GM12892 (cell line): ENCODE measurements around the gene IFT122.

Source experiments
- DNase-seq: peaks from one replicate; pipeline ENCODE4 v3.0.0; 2011; ENCODE audit not compliant: insufficient read length
- FAIRE-seq: peaks from 2 replicates; lab custom pipeline; 2011; peaks lifted over from hg19 to GRCh38; lab: Jason Lieb, UNC
- POLR2A ChIP-seq: IDR thresholded peaks from 2 replicates; pipeline ENCODE4 v1.6.1; 2011; ENCODE audit warnings: low read depth, low read length, control low read depth
- POLR2AphosphoS5 ChIP-seq: IDR thresholded peaks from 2 replicates; pipeline ENCODE4 v1.6.1; 2011; ENCODE audit warnings: low read depth, low read length, control low read depth
- TAF1 ChIP-seq: IDR thresholded peaks from 2 replicates; pipeline ENCODE4 v1.6.1; 2011; ENCODE audit warnings: low read depth, mild to moderate bottlenecking, control low read depth, low read length, borderline replicate concordance

The IFT122 gene

DNA sequence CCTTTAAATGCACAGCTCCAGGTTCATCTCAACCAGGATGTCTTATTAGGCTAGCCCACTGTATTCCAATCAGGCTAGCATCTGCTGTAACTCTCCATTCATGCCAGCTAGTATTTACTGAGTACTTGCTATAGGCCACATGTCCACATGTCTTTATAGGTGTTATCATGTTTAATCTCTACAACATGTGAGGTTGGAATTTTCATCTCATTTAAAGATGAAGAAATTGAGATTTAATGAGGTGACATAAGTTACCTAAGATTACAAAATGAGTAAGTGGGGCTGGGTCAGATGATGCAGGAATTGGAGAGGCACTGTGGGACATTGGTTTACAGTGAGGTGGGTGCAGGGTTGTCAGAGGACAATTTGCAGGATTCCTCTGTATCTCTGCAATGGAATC, 2.9 kb downstream of the IFT122 start:
- TF ChIP-seq POLR2AphosphoS5 (no peak), POLR2A (no peak), TAF1 (no peak)
- FAIRE-seq = no peak
- DNase-seq = no peak

DNA sequence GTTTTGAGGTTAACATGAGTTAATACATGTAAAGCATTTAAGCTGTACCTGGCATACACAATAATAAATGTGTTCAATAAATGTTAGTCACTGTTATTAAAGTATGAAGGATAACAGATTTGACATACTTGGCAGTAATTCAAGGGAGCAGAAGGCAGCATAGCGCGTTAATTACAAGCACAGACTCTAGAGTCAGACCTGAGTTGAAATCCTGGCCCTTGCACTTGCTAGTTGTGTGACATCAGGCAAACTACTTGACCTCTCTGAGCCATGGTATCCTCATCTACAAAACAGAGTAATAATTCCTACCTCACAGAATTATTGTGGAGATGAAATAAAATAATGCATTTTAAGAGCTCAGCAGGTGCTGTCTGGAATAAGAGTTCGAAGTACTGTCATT, 5.4 kb downstream of the IFT122 start:
- FAIRE-seq = no peak
- no peak for DNase-seq
- no peak for TF ChIP-seq POLR2AphosphoS5
- TF ChIP-seq TAF1 = no peak
- TF ChIP-seq POLR2A = no peak

- no peak for FAIRE-seq
- TF ChIP-seq POLR2A (no peak), POLR2AphosphoS5 (no peak), TAF1 (no peak)
- no peak for DNase-seq
Measured at GRCh38 chr3:129446926-129447325, 6.9 kb downstream of the IFT122 start.

DNA sequence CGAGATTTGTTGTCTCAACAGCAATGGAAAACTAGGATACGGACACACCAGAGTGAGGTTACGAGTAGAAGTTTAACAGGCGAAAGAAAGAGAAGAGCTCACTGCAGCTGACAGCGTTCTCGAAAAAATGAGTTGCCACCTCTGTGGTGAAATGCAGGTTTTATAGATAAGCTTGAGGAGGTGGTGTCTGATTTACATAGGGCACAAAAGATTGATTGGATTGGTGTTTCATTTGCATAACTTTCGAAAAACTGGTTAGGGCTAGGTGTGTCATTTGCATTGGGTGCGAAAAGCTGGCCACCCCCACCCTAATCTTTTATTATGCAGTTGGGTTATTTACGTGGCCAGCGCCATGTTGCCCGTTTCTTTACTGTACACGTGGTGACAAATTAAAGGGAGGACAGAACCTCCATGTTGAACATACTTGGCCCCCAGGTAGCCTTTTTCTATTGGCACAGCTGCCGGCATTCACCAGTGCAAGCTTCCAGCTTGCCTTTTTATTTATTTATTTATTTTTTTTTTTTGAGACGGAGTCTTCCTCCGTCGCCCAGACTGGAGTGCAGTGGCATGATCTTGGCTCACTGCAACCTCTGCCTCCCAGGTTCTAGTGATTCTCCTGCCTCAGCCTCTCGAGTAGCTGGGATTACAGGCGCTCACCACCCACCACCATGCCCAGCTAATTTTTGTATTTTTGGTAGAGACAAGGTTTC, 8.3 kb downstream of the IFT122 start:
- FAIRE-seq (no peak), DNase-seq (no peak)
- TF ChIP-seq POLR2A (no peak), POLR2AphosphoS5 (no peak), TAF1 (no peak)

DNA sequence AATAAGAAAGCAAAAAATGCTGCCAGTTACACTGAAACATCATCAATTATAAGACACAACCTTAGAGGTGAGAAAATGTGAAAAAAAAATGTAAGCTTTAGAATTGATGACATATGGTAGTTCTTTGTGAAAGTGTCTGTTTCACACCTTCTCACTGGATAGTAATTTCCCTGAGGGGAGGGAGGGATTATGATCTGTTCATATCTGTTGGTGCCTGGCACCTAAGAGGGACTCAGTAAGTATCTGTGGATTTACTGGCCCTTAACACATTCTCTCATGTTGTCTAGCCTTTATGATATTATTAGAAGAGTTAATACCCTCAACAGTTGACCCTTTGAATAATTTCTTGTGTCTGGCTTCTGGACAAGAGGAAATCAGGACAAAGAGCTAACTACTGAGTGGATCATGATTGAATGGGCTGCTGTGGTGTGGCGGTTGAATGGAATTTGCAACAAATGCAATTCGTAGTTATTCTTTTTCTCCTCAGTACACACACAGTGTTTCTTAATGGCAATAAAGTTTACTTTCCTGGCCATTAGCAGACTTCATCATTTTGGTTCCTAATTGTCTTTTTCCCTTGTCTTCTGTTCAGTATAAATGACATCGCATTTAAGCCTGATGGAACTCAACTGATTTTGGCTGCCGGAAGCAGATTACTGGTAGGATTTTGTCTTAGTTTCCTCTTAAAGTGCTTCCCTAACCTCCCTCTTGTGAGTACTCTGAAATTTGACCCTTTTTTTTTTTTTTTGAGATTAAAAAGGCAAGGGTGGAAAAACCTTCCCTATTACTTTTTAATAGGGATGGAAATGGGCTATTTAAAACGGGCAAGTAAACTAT, 9.5 kb downstream of the IFT122 start:
- DNase-seq = no peak
- TF ChIP-seq POLR2A (no peak), TAF1 (no peak), POLR2AphosphoS5 (no peak)
- no peak for FAIRE-seq

DNA sequence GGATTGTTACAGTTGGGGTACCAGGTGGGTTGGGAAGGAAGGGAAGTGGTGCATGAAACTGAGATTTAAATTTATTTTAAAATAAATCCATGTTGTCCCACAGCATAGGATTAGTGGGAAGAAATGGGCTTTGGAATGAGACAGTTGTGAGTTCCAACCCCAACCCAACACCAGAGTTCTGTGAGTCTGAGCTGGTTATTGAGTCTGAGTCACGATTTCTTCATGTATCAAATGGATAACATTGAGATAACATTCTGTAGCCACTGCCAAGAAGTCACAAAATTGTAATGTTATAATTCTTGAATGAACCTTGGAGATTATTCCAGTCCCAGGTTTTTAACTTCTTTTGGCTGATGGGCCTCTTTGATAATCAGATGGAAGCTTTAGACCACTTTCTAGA, 13.7 kb downstream of the IFT122 start:
- DNase-seq (no peak), FAIRE-seq (no peak)
- TF ChIP-seq TAF1 (no peak), POLR2AphosphoS5 (no peak), POLR2A (no peak)

DNA sequence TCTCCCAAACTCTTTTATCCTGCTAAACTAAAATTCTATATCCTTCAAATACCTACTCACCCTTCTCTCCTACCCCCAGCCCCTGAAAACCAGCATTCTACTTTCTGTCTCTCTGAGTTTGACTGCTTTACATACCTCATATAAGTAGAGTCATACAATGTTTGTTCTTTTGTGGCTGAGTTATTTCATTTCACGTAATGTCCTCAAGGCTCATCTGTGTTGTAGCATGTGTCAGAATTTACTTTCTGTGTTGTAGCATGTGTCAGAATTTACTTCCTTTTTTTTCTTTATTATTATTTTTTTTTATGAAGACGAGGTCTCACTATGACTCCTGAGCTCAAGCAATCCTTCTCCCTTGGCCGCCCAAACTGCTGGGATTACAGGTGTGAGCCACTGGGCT, 20.1 kb downstream of the IFT122 start:
- peak; percentile 84 for FAIRE-seq
- no peak for DNase-seq
- no peak for TF ChIP-seq POLR2AphosphoS5
- no peak for TF ChIP-seq TAF1
- TF ChIP-seq POLR2A = no peak

- no peak for FAIRE-seq
- TF ChIP-seq POLR2AphosphoS5 (no peak), TAF1 (no peak), POLR2A (no peak)
- no peak for DNase-seq
Measured at GRCh38 chr3:129460572-129460971, 20.5 kb downstream of the IFT122 start.

GRCh38 chr3:129461022-129461421, 21.0 kb downstream of the IFT122 start:
- DNase-seq (no peak), FAIRE-seq (no peak)
- no peak for TF ChIP-seq POLR2AphosphoS5
- TF ChIP-seq TAF1 = no peak
- TF ChIP-seq POLR2A = no peak

DNA sequence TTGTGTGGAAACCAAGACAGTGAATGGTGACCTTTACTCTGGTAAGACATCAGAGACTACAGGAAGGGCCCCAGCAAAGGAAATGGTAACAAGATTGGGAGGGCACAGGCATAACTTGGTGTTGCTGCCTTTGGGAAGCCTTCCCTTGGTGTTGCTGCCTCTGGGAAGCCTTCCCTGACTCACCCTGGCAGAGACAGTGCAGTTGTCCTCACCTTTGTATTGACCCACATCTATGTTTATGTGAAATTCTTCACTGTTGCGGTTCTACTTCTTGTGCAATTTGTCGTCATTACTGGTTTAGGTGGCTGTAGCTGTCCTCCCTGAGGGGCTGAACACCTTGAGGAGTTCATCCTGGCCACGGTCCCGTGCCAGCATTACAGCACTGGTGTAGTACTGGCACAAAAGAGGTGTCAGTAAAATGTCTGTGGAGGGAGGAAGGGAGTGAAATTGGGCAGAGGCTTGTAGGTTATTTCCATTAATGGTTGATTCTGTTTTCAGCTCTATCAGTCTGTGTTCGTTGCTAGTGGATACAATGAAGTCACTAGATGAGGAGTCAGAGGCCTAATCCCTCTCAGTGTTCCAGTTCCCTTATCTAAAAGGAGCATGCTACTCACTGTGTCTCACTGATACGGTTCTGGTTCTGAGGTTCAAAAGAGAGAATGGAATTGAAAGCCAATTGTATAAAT, 21.6 kb downstream of the IFT122 start:
- DNase-seq = no peak
- no peak for FAIRE-seq
- TF ChIP-seq TAF1 (no peak), POLR2AphosphoS5 (no peak), POLR2A (no peak)

- no peak for TF ChIP-seq POLR2A
- no peak for TF ChIP-seq POLR2AphosphoS5
- TF ChIP-seq TAF1 = no peak
- DNase-seq (no peak), FAIRE-seq (no peak)
Measured at GRCh38 chr3:129462361-129462968, 22.4 kb downstream of the IFT122 start.
